ENCODE data around the gene TNIK. TPM values are rescaled to one million over a fixed set of nuclear protein-coding genes. Genes with fewer than 3 reads are reported as not detected.

TNIK gene
- total RNA-seq, 4 donors from 2014 or later = 30.3 to 39.0 (median 36.8) TPM

DNA sequence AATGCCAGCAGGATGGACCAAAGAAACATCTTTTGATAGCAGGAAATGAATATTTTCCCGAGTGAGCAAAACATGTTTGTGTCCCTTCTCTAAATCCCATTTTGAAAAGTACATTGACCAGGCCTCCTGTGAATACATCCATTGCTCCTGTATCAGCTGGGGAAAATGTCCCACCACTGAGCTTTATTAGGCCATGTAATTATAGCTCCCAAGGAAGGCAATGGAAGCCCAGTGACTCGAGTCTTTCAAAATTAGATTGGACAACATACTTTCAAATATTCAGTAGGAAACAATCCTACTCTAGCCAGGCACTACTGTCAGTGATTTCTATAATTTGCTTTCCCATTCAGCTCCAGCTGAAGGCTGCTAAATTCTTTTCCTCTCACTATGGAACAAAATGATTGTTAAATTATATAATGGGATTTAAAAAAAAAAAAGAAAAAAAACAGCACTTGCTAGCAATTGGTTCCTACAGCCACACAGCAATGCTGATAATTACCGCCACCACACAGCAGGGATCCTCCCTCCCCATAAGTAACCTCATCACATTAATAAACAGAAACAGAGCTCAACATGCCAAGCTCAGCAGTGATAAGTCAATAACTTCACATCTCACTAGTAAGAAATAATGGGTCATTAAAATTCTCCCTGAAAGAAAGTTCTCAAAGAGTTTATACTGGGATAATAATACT, 261.3 kb downstream of the TNIK start:
- Histone ChIP-seq H3K27ac (replicated peaks in 1 of 4) (peak overlapping the region; percentile 23 to 50 (median 47)), H3K9me3 (no peaks in the 10 kb centered on the region), H3K27me3 (no peaks in the 10 kb centered on the region), H3K4me3 (no peak overlapping the region), H3K36me3 (no peaks in the 10 kb centered on the region), H3K4me1 (peaks cover 2 to 27% (median 13%) of the 10 kb centered on the region in 4 donors)
- WGBS = 85% methylated on average over 3 of the region's 3 CpGs
- intact Hi-C loops (cut with DNase I) = no loop called here
- TF ChIP-seq POLR2AphosphoS5 (IDR thresholded peaks at IDR 0.05) = no peak
- no peak for TF ChIP-seq EP300 (IDR thresholded peaks at IDR 0.05)
- no peak for TF ChIP-seq CTCF (IDR thresholded peaks at IDR 0.05)
- TF ChIP-seq POLR2A (IDR thresholded peaks at IDR 0.05; ENCODE audit: low read depth) = no peak
- no peak for DNase-seq (ENCODE audit: extremely low spot score)

- WGBS = 96% methylated on average over 1 of the region's 1 CpG
- Histone ChIP-seq H3K9me3 (no peaks in the 10 kb centered on the region), H3K4me1 (peaks cover 0 to 36% (median 15%) of the 10 kb centered on the region in 4 donors), H3K4me3 (no peak overlapping the region), H3K27ac (replicated peaks in 1 of 4) (no peak overlapping the region), H3K36me3 (no peaks in the 10 kb centered on the region), H3K27me3 (no peaks in the 10 kb centered on the region)
- DNase-seq (ENCODE audit: extremely low spot score) = no peak
- intact Hi-C loops (cut with DNase I) = no loop called here
- TF ChIP-seq POLR2A (IDR thresholded peaks at IDR 0.05; ENCODE audit: low read depth) (no peak), CTCF (IDR thresholded peaks at IDR 0.05) (peak in 1 of 3 experiments; percentile 10)
Observed at GRCh38 chr3:171195686-171196085, 264.5 kb downstream of the TNIK start.

GRCh38 chr3:171194965-171195364, 265.2 kb downstream of the TNIK start:
- no peak overlapping the region for H3K27ac ChIP-seq (replicated peaks in 1 of 4)
- H3K9me3 ChIP-seq = no peaks in the 10 kb centered on the region
- TF ChIP-seq POLR2AphosphoS5 (IDR thresholded peaks at IDR 0.05) (no peak), EP300 (IDR thresholded peaks at IDR 0.05) (no peak), CTCF (IDR thresholded peaks at IDR 0.05) (no peak), POLR2A (IDR thresholded peaks at IDR 0.05; ENCODE audit: low read depth) (no peak)
- no peaks in the 10 kb centered on the region for H3K27me3 ChIP-seq
- no peaks in the 10 kb centered on the region for H3K36me3 ChIP-seq
- H3K4me3 ChIP-seq = no peak overlapping the region
- intact Hi-C loops (cut with DNase I) = no loop called here
- no peak for DNase-seq (ENCODE audit: extremely low spot score)
- WGBS = 72% methylated on average over 1 of the region's 1 CpG
- H3K4me1 ChIP-seq = peaks cover 0 to 37% (median 15%) of the 10 kb centered on the region in 4 donors

DNA sequence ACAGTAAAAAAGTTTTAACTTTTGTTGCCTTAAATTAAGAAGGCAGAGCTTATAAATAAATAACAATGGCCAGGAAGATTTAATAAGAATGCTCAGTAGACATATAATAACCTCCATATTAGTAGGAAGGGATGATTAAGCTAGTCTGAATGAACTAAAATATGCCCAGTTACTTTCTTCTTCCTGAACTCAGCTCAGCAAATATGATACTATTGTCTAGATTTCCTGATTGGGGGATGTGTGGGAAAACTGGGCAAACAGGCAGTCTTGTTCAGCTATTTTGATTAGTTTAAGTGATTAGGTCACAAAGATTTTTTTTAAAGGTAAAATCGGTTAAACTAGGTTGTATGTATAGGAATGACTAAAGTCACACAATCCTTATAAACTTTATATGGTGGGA, 266.5 kb downstream of the TNIK start:
- H3K9me3 ChIP-seq = no peaks in the 10 kb centered on the region
- peaks cover 0 to 29% (median 9%) of the 10 kb centered on the region in 4 donors for H3K4me1 ChIP-seq
- WGBS = 74% methylated on average over 1 of the region's 1 CpG
- DNase-seq (ENCODE audit: extremely low spot score) = no peak
- TF ChIP-seq POLR2A (IDR thresholded peaks at IDR 0.05; ENCODE audit: low read depth) = no peak
- TF ChIP-seq POLR2AphosphoS5 (IDR thresholded peaks at IDR 0.05) = no peak
- TF ChIP-seq EP300 (IDR thresholded peaks at IDR 0.05) = no peak
- no peak for TF ChIP-seq CTCF (IDR thresholded peaks at IDR 0.05)
- no peak overlapping the region for H3K27ac ChIP-seq (replicated peaks in 1 of 4)
- H3K27me3 ChIP-seq = no peaks in the 10 kb centered on the region
- intact Hi-C loops (cut with DNase I) = no loop called here
- no peaks in the 10 kb centered on the region for H3K36me3 ChIP-seq
- H3K4me3 ChIP-seq = no peak overlapping the region

Data from esophagus muscularis mucosa (tissue), 4 donors.